ENCODE results near the gene KCNJ9.
A peak's percentile ranks its signal among the peaks of the same experiment; 100 is the strongest.
"Not testable (repeated sequence)": the region's sequence is repeated elsewhere in the genome, so short reads cannot be mapped to it uniquely, and the experiment has no call there.

KCNJ9 gene

GRCh38 chr1:160103658-160104408 is 22.5 kb downstream of the KCNJ9 start:
- DNase-seq (ENCODE audit: low spot score) = no peak

- no peak for DNase-seq (ENCODE audit: low spot score)
Measured at GRCh38 chr1:160104486-160104885, 23.1 kb downstream of the KCNJ9 start.

- DNase-seq (ENCODE audit: low spot score) = no peak
Measured at GRCh38 chr1:160105155-160105554, 23.8 kb downstream of the KCNJ9 start.

GRCh38 chr1:160107512-160107911 is 26.2 kb downstream of the KCNJ9 start:
- no peak for DNase-seq (ENCODE audit: low spot score)

- DNase-seq (ENCODE audit: low spot score) = peak; percentile 67
Measured at GRCh38 chr1:160108888-160109662, 27.7 kb downstream of the KCNJ9 start.

- DNase-seq (ENCODE audit: low spot score) = no peak
Measured at GRCh38 chr1:160109686-160110085, 28.3 kb downstream of the KCNJ9 start.

- not testable (repeated sequence) for DNase-seq (ENCODE audit: low spot score)
Measured at GRCh38 chr1:160111462-160111861, 30.1 kb downstream of the KCNJ9 start.

- DNase-seq (ENCODE audit: low spot score) = no peak
Measured at GRCh38 chr1:160112357-160112756, 31.0 kb downstream of the KCNJ9 start.

GRCh38 chr1:160113407-160113806 is 32.1 kb downstream of the KCNJ9 start:
- DNase-seq (ENCODE audit: low spot score) = no peak

GRCh38 chr1:160114085-160114484 is 32.7 kb downstream of the KCNJ9 start:
- DNase-seq (ENCODE audit: low spot score) = no peak

GRCh38 chr1:160115545-160116282 is 34.4 kb downstream of the KCNJ9 start, which contains the start of gene ATP1A2:
ATP1A2 (plus strand) TSS chr1:160115759; CDS start chr1:160115862, 103 bp downstream.
- no peak for DNase-seq (ENCODE audit: low spot score)

GRCh38 chr1:160116283-160117147 is 35.2 kb downstream of the KCNJ9 start:
- DNase-seq (ENCODE audit: low spot score) = no peak

- DNase-seq (ENCODE audit: low spot score) = no peak
Measured at GRCh38 chr1:160117300-160117699, 36.0 kb downstream of the KCNJ9 start.

GRCh38 chr1:160117709-160118183 is 36.4 kb downstream of the KCNJ9 start:
- peak; percentile 79 for DNase-seq (ENCODE audit: low spot score)

- no peak for DNase-seq (ENCODE audit: low spot score)
Measured at GRCh38 chr1:160118928-160119327, 37.6 kb downstream of the KCNJ9 start.

GRCh38 chr1:160120797-160121196 is 39.5 kb downstream of the KCNJ9 start:
- no peak for DNase-seq (ENCODE audit: low spot score)

- DNase-seq (ENCODE audit: low spot score) = no peak
Measured at GRCh38 chr1:160121388-160121787, 40.0 kb downstream of the KCNJ9 start.

GRCh38 chr1:160122978-160123495 is 41.7 kb downstream of the KCNJ9 start:
- DNase-seq (ENCODE audit: low spot score) = no peak

GRCh38 chr1:160123726-160124125 is 42.4 kb downstream of the KCNJ9 start:
- no peak for DNase-seq (ENCODE audit: low spot score)

- peak; percentile 85 for DNase-seq (ENCODE audit: low spot score)
Measured at GRCh38 chr1:160124705-160125478, 43.6 kb downstream of the KCNJ9 start.
